ENCODE results near the gene TMEM63C.

TMEM63C gene

DNA sequence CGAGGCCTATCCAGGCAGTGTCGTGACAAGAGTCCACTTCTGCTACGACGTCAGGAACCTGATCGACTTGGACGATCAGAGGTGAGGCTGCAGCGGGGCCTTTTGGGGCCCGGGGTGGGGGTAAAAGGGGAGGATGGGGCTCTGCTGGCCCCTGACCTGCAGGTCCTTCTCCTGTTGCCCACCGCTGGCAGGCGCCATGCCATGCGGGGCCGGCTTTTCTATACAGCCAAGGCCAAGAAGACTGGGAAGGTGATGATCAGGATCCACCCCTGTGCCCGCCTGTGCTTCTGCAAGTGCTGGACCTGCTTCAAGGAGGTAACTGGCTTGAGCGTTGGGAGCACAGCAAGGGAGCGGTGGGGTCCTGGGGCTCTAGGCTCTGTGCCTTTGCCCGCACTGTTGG, 57.8 kb downstream of the TMEM63C start:
- Histone ChIP-seq H3K18ac (ENCODE audit: low read length) (no peak overlapping the region), H3K9ac (ENCODE audit: low read length) (no peak overlapping the region), H2BK15ac (replicated peaks; ENCODE audit: low read depth) (no peak overlapping the region), H3K79me2 (ENCODE audit: control insufficient read depth, insufficient read depth, low read length) (no peaks in the 10 kb centered on the region), H3K4ac (ENCODE audit: low read depth, low read length) (no peak overlapping the region), H3K4me1 (ENCODE audit: control insufficient read depth, low read depth, low read length) (no peaks in the 10 kb centered on the region), H3K27ac (ENCODE audit: low read depth, low read length) (no peak overlapping the region), H4K8ac (ENCODE audit: low read depth, low read length) (no peak overlapping the region), H3K56ac (ENCODE audit: low read length) (no peak overlapping the region), H3K4me3 (ENCODE audit: low read length) (no peak overlapping the region), H2AK5ac (ENCODE audit: low read length) (no peak overlapping the region), H2BK120ac (ENCODE audit: low read depth, low read length) (no peak overlapping the region), H3K4me2 (ENCODE audit: low read length) (no peak overlapping the region), H4K5ac (ENCODE audit: low read length) (no peak overlapping the region), H3K23ac (ENCODE audit: low read length) (no peak overlapping the region), H3K36me3 (ENCODE audit: control insufficient read depth, insufficient read depth, low read length) (no peaks in the 10 kb centered on the region), H3K79me1 (ENCODE audit: low read length) (no peaks in the 10 kb centered on the region), H3K27me3 (ENCODE audit: insufficient read depth, low read length, poor library complexity) (no peaks in the 10 kb centered on the region), H2BK5ac (ENCODE audit: low read length) (no peak overlapping the region)
- no peak for DNase-seq
- no CpG with 5 or more reads among the region's 16 CpGs for WGBS (ENCODE audit: extremely low coverage, insufficient coverage, low lambda C conversion rate)

DNA sequence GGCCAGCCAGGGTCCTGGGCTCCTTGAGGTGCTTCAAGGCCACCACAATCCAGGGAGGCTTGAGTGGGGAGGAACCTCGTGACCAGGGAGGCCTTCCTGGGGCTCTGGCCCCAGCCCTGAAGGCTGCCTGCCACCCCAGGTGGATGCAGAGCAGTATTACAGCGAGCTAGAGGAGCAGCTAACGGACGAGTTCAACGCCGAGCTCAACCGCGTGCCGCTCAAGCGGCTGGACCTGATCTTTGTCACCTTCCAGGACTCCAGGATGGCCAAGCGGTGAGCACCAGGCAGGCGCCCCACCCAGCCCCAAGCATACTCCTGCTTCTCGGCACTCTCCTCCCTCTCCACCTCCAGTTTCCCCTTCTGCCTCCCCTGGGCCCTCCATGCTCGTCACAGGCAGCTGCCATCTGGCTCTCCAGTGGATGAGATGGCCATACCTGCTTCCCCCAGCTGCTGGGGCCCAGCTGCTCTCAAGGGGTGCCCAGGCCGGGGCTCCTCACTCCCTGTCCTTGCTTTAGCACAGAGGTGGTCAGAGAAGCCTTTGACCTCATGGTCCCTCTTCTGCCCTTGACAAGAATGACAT, 58.8 kb downstream of the TMEM63C start:
- H3K4me2 ChIP-seq (ENCODE audit: low read length) = no peak overlapping the region
- H4K5ac ChIP-seq (ENCODE audit: low read length) = no peak overlapping the region
- H3K27ac ChIP-seq (ENCODE audit: low read depth, low read length) = no peak overlapping the region
- H3K4ac ChIP-seq (ENCODE audit: low read depth, low read length) = no peak overlapping the region
- no peak overlapping the region for H3K56ac ChIP-seq (ENCODE audit: low read length)
- H2BK15ac ChIP-seq (replicated peaks; ENCODE audit: low read depth) = no peak overlapping the region
- H3K27me3 ChIP-seq (ENCODE audit: insufficient read depth, low read length, poor library complexity) = no peaks in the 10 kb centered on the region
- DNase-seq = no peak
- H3K79me2 ChIP-seq (ENCODE audit: control insufficient read depth, insufficient read depth, low read length) = no peaks in the 10 kb centered on the region
- H3K9ac ChIP-seq (ENCODE audit: low read length) = no peak overlapping the region
- no peaks in the 10 kb centered on the region for H3K4me1 ChIP-seq (ENCODE audit: control insufficient read depth, low read depth, low read length)
- H3K23ac ChIP-seq (ENCODE audit: low read length) = no peak overlapping the region
- H4K8ac ChIP-seq (ENCODE audit: low read depth, low read length) = no peak overlapping the region
- H3K4me3 ChIP-seq (ENCODE audit: low read length) = no peak overlapping the region
- no peak overlapping the region for H2AK5ac ChIP-seq (ENCODE audit: low read length)
- H3K79me1 ChIP-seq (ENCODE audit: low read length) = no peaks in the 10 kb centered on the region
- H3K36me3 ChIP-seq (ENCODE audit: control insufficient read depth, insufficient read depth, low read length) = no peaks in the 10 kb centered on the region
- no peak overlapping the region for H2BK120ac ChIP-seq (ENCODE audit: low read depth, low read length)
- H2BK5ac ChIP-seq (ENCODE audit: low read length) = no peak overlapping the region
- no CpG with 5 or more reads among the region's 15 CpGs for WGBS (ENCODE audit: extremely low coverage, insufficient coverage, low lambda C conversion rate)
- no peak overlapping the region for H3K18ac ChIP-seq (ENCODE audit: low read length)

DNA sequence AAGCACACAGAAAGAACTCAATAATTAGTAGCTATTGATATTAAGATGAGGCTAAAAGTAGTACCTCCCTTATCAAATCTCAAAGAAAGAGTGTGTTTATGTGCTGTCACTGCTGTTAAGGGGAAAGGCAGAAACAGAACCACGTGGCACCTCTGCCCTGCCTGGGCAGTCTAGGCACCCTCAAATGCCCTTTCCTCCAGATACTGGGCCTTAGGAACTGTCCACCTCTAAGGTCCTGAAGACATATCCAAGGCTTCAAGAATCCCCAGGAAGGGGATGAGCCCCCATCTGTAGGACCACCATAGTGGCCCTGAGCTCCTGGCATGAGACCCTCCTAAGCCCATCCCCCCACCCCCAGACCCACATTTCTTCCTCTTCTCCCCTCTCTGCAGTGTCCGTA, 60.4 kb downstream of the TMEM63C start:
- Histone ChIP-seq H3K23ac (ENCODE audit: low read length) (no peak overlapping the region), H3K79me1 (ENCODE audit: low read length) (no peaks in the 10 kb centered on the region), H3K27me3 (ENCODE audit: insufficient read depth, low read length, poor library complexity) (no peaks in the 10 kb centered on the region), H3K9ac (ENCODE audit: low read length) (no peak overlapping the region), H3K36me3 (ENCODE audit: control insufficient read depth, insufficient read depth, low read length) (no peaks in the 10 kb centered on the region), H4K8ac (ENCODE audit: low read depth, low read length) (no peak overlapping the region), H3K18ac (ENCODE audit: low read length) (no peak overlapping the region), H3K4ac (ENCODE audit: low read depth, low read length) (no peak overlapping the region), H2BK120ac (ENCODE audit: low read depth, low read length) (no peak overlapping the region), H2BK5ac (ENCODE audit: low read length) (no peak overlapping the region), H4K5ac (ENCODE audit: low read length) (no peak overlapping the region), H3K4me2 (ENCODE audit: low read length) (no peak overlapping the region), H3K79me2 (ENCODE audit: control insufficient read depth, insufficient read depth, low read length) (no peaks in the 10 kb centered on the region), H3K27ac (ENCODE audit: low read depth, low read length) (no peak overlapping the region), H2BK15ac (replicated peaks; ENCODE audit: low read depth) (no peak overlapping the region), H2AK5ac (ENCODE audit: low read length) (no peak overlapping the region), H3K56ac (ENCODE audit: low read length) (no peak overlapping the region), H3K4me1 (ENCODE audit: control insufficient read depth, low read depth, low read length) (no peaks in the 10 kb centered on the region), H3K4me3 (ENCODE audit: low read length) (no peak overlapping the region)
- no CpG with 5 or more reads among the region's 2 CpGs for WGBS (ENCODE audit: extremely low coverage, insufficient coverage, low lambda C conversion rate)
- no peak for DNase-seq

GRCh38 chr14:77242752-77243151, 61.2 kb downstream of the TMEM63C start:
- Histone ChIP-seq H3K56ac (ENCODE audit: low read length) (no peak overlapping the region), H2AK5ac (ENCODE audit: low read length) (no peak overlapping the region), H3K4me1 (ENCODE audit: control insufficient read depth, low read depth, low read length) (no peaks in the 10 kb centered on the region), H3K9ac (ENCODE audit: low read length) (no peak overlapping the region), H3K4ac (ENCODE audit: low read depth, low read length) (no peak overlapping the region), H2BK5ac (ENCODE audit: low read length) (no peak overlapping the region), H3K4me3 (ENCODE audit: low read length) (no peak overlapping the region), H3K18ac (ENCODE audit: low read length) (no peak overlapping the region), H3K79me2 (ENCODE audit: control insufficient read depth, insufficient read depth, low read length) (no peaks in the 10 kb centered on the region), H4K8ac (ENCODE audit: low read depth, low read length) (no peak overlapping the region), H3K4me2 (ENCODE audit: low read length) (no peak overlapping the region), H3K79me1 (ENCODE audit: low read length) (no peaks in the 10 kb centered on the region), H2BK120ac (ENCODE audit: low read depth, low read length) (no peak overlapping the region), H3K36me3 (ENCODE audit: control insufficient read depth, insufficient read depth, low read length) (no peaks in the 10 kb centered on the region), H3K27me3 (ENCODE audit: insufficient read depth, low read length, poor library complexity) (no peaks in the 10 kb centered on the region), H4K5ac (ENCODE audit: low read length) (no peak overlapping the region), H3K23ac (ENCODE audit: low read length) (no peak overlapping the region), H3K27ac (ENCODE audit: low read depth, low read length) (no peak overlapping the region), H2BK15ac (replicated peaks; ENCODE audit: low read depth) (no peak overlapping the region)
- DNase-seq = no peak
- no CpG with 5 or more reads among the region's 12 CpGs for WGBS (ENCODE audit: extremely low coverage, insufficient coverage, low lambda C conversion rate)

DNA sequence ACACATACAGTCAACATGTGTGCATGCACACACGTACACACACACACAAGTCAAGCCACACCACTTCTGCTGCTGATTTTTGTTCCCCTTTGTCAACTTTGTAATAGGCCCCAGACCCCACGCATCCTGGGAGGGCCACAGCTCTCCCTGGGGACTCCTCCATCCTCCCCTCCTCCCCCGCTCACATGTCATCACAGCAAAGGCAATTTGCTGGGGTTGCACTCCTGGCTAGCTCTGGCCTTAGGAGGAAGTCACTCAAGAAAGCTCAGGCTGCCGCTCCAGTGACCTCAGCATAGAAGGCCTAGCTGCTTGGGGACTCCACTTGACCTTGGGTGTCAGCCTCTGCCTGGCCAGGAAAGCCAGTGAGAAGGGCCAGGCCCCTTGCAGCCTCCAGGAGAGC, 62.3 kb downstream of the TMEM63C start:
- H3K4me1 ChIP-seq (ENCODE audit: control insufficient read depth, low read depth, low read length) = no peaks in the 10 kb centered on the region
- no peaks in the 10 kb centered on the region for H3K79me2 ChIP-seq (ENCODE audit: control insufficient read depth, insufficient read depth, low read length)
- no peak overlapping the region for H2BK5ac ChIP-seq (ENCODE audit: low read length)
- H3K18ac ChIP-seq (ENCODE audit: low read length) = no peak overlapping the region
- WGBS (ENCODE audit: extremely low coverage, insufficient coverage, low lambda C conversion rate) = no CpG with 5 or more reads among the region's 4 CpGs
- H2BK120ac ChIP-seq (ENCODE audit: low read depth, low read length) = no peak overlapping the region
- H4K8ac ChIP-seq (ENCODE audit: low read depth, low read length) = no peak overlapping the region
- no peaks in the 10 kb centered on the region for H3K36me3 ChIP-seq (ENCODE audit: control insufficient read depth, insufficient read depth, low read length)
- H4K5ac ChIP-seq (ENCODE audit: low read length) = no peak overlapping the region
- no peak overlapping the region for H3K56ac ChIP-seq (ENCODE audit: low read length)
- no peak for DNase-seq
- no peak overlapping the region for H2AK5ac ChIP-seq (ENCODE audit: low read length)
- H3K9ac ChIP-seq (ENCODE audit: low read length) = no peak overlapping the region
- H3K4me2 ChIP-seq (ENCODE audit: low read length) = no peak overlapping the region
- H3K23ac ChIP-seq (ENCODE audit: low read length) = no peak overlapping the region
- H3K4me3 ChIP-seq (ENCODE audit: low read length) = no peak overlapping the region
- H3K27me3 ChIP-seq (ENCODE audit: insufficient read depth, low read length, poor library complexity) = no peaks in the 10 kb centered on the region
- no peak overlapping the region for H3K4ac ChIP-seq (ENCODE audit: low read depth, low read length)
- H2BK15ac ChIP-seq (replicated peaks; ENCODE audit: low read depth) = no peak overlapping the region
- H3K79me1 ChIP-seq (ENCODE audit: low read length) = no peaks in the 10 kb centered on the region
- H3K27ac ChIP-seq (ENCODE audit: low read depth, low read length) = no peak overlapping the region

- Histone ChIP-seq H3K23ac (ENCODE audit: low read length) (no peak overlapping the region), H3K27me3 (ENCODE audit: insufficient read depth, low read length, poor library complexity) (no peaks in the 10 kb centered on the region)
- no CpG with 5 or more reads among the region's 4 CpGs for whole genome bisulfite sequencing (ENCODE audit: extremely low coverage, insufficient coverage, low lambda C conversion rate)
Measured at GRCh38 chr14:77245820-77246219, 64.2 kb downstream of the TMEM63C start.

More at GRCh38 chr14:77245820-77246219, 64.2 kb downstream of the TMEM63C start:
- Histone ChIP-seq H3K36me3 (ENCODE audit: control insufficient read depth, insufficient read depth, low read length) (no peaks in the 10 kb centered on the region), H3K4ac (ENCODE audit: low read depth, low read length) (no peak overlapping the region), H3K4me2 (ENCODE audit: low read length) (no peak overlapping the region), H4K8ac (ENCODE audit: low read depth, low read length) (no peak overlapping the region), H2BK5ac (ENCODE audit: low read length) (no peak overlapping the region), H2BK15ac (replicated peaks; ENCODE audit: low read depth) (no peak overlapping the region), H3K18ac (ENCODE audit: low read length) (no peak overlapping the region), H3K56ac (ENCODE audit: low read length) (no peak overlapping the region), H3K9ac (ENCODE audit: low read length) (no peak overlapping the region), H2BK120ac (ENCODE audit: low read depth, low read length) (no peak overlapping the region), H3K4me3 (ENCODE audit: low read length) (no peak overlapping the region), H3K79me1 (ENCODE audit: low read length) (no peaks in the 10 kb centered on the region), H3K27ac (ENCODE audit: low read depth, low read length) (no peak overlapping the region), H3K4me1 (ENCODE audit: control insufficient read depth, low read depth, low read length) (no peaks in the 10 kb centered on the region), H2AK5ac (ENCODE audit: low read length) (no peak overlapping the region), H4K5ac (ENCODE audit: low read length) (no peak overlapping the region), H3K79me2 (ENCODE audit: control insufficient read depth, insufficient read depth, low read length) (no peaks in the 10 kb centered on the region)
- peak; percentile 26 for DNase-seq
